ENCODE measurements around the gene RAPGEF2. TPM values are rescaled to one million over a fixed set of nuclear protein-coding genes. Genes with fewer than 3 reads are reported as not detected.

RAPGEF2 gene
- total and polyA plus RNA-seq, 2 of the 8 experiments (the other 6 are each of a cell fraction or from before 2014, with no cell fraction given): 24.4 to 48.6 TPM

- no peaks in the 10 kb centered on the region for H4K20me1 ChIP-seq (replicated peaks in 1 of 2; ENCODE audit: control insufficient read depth in 1 of 2, insufficient read depth in 2 of 2, low read length in 2 of 2)
- no peak for TF ChIP-seq SP4 (IDR thresholded peaks at IDR 0.05; ENCODE audit: low read length)
- TF ChIP-seq ZNF274 (IDR thresholded peaks at IDR 0.05; ENCODE audit: borderline replicate concordance, extremely low read depth, low read length): no peak
- TF ChIP-seq YY1 (IDR thresholded peaks at IDR 0.05; ENCODE audit: low read depth, low read length): no peak
- no peak for TF ChIP-seq TAF7 (optimal IDR thresholded peaks at IDR 0.05; ENCODE audit: borderline replicate concordance, low read depth, low read length)
- no peak for TF ChIP-seq SIN3A (conservative IDR thresholded peaks at IDR 0.05 in 1 of 2, IDR thresholded peaks at IDR 0.05 in 1 of 2; ENCODE audit: low read depth in 1 of 2, low read length in 2 of 2)
- no peak overlapping the region for H4K5ac ChIP-seq (ENCODE audit: insufficient read length, low read depth, low read length)
- peaks cover 6 to 96% of the 10 kb centered on the region in 2 experiments; a peak in 3 of 4 replicates for H3K79me2 ChIP-seq (ENCODE audit: control insufficient read depth in 1 of 2, insufficient read depth in 2 of 2, low read length in 2 of 2)
- H3K18ac ChIP-seq (ENCODE audit: extremely low read depth, low read length): no peak overlapping the region
- DNase-seq (ENCODE audit: low read depth in 1 of 2, low spot score in 2 of 2): no peak
- peaks cover 0 to 6% (median 2%) of the 10 kb centered on the region in 4 experiments; a peak in 2 of 7 replicates for H3K4me1 ChIP-seq (replicated peaks in 1 of 4; ENCODE audit: control insufficient read depth in 3 of 4, insufficient read depth in 4 of 4, low read length in 3 of 4)
- H2AK5ac ChIP-seq (ENCODE audit: low read depth, low read length): no peak overlapping the region
- no peak overlapping the region for H2BK5ac ChIP-seq (ENCODE audit: low read depth, low read length)
- 87% methylated on average over 4 of the region's 4 CpGs; no CpG with 5 or more reads in 1 of the 2 experiments for WGBS, 2 experiments (ENCODE audit: extremely low coverage in 1 of 2, insufficient coverage in 1 of 2, insufficient read length in 1 of 2, insufficient replicate concordance in 2 of 2, low coverage in 1 of 2, low lambda C conversion rate in 2 of 2, missing lambda C conversion rate in 1 of 2)
- no peak overlapping the region for H2BK12ac ChIP-seq (ENCODE audit: low read depth, low read length)
- no peak overlapping the region for H2BK20ac ChIP-seq (ENCODE audit: low read length)
- H2BK15ac ChIP-seq (ENCODE audit: low read length): no peak overlapping the region
- no peak overlapping the region for H2AFZ ChIP-seq (ENCODE audit: low read length)
- no peaks in the 10 kb centered on the region for H3K23me2 ChIP-seq (ENCODE audit: low read depth, low read length)
- H3K36me3 ChIP-seq (ENCODE audit: control insufficient read depth in 2 of 4, insufficient read depth in 4 of 4, low read length in 3 of 4): no peaks in the 10 kb centered on the region
- POLR2A ChIA-PET (ENCODE audit: partially characterized antibody): no interaction called here
- no peak overlapping the region for H3K4me2 ChIP-seq (ENCODE audit: insufficient read depth in 1 of 2, low read depth in 2 of 2, low read length in 2 of 2)
- no peak overlapping the region for H3K23ac ChIP-seq (ENCODE audit: insufficient read length)
- H4K91ac ChIP-seq (replicated peaks; ENCODE audit: insufficient read length, low read length): no peak overlapping the region
- no peaks in the 10 kb centered on the region for H3K9me3 ChIP-seq (ENCODE audit: insufficient read depth in 2 of 2, low read depth in 1 of 2, low read length in 1 of 2)
- CTCF ChIA-PET (ENCODE audit: partially characterized antibody): interaction anchor here (0.5 to 1.4 kb wide), 5 partner anchors 27 to 280 kb away, joined by 3 to 4 read pairs (median 3); no protein-coding TSS in a partner anchor
- no peak overlapping the region for H3K4ac ChIP-seq (replicated peaks; ENCODE audit: insufficient read length, low read depth, low read length)
- peaks cover 2% of the 10 kb centered on the region; the same call in 1 of the 2 replicates for H3K79me1 ChIP-seq (ENCODE audit: low read depth, low read length)
- no peak overlapping the region for H3K4me3 ChIP-seq (ENCODE audit: extremely low read depth in 1 of 4, insufficient read depth in 2 of 4, low read depth in 3 of 4, low read length in 4 of 4)
- no peaks in the 10 kb centered on the region for H3K27me3 ChIP-seq (replicated peaks in 1 of 4; ENCODE audit: control insufficient read depth in 3 of 4, extremely low read depth in 1 of 4, insufficient read depth in 3 of 4, low read length in 3 of 4)
- no peak overlapping the region for H2BK120ac ChIP-seq (replicated peaks; ENCODE audit: low read depth, low read length)
- no peak overlapping the region for H3K27ac ChIP-seq (ENCODE audit: low read depth, low read length)
- no peak overlapping the region for H3K14ac ChIP-seq (ENCODE audit: insufficient read length)
- no peak overlapping the region for H3K56ac ChIP-seq (replicated peaks; ENCODE audit: insufficient read length, low read depth, low read length)
- no peak overlapping the region for H4K8ac ChIP-seq (ENCODE audit: extremely low read depth, insufficient read depth, low read length)
- no peak overlapping the region for H3K9ac ChIP-seq (replicated peaks in 1 of 4; ENCODE audit: extremely low read depth in 1 of 4, low read depth in 3 of 4, low read length in 3 of 4)
- no peak for FAIRE-seq
These were observed 38.3 kb downstream of the RAPGEF2 start for GRCh38 chr4:159141193-159141592.

All from H1 (cell line).